Transverse colon (tissue), 4 donors: Measurements from ENCODE around the gene EHD3. TPM values are rescaled to one million over a fixed set of nuclear protein-coding genes. Genes with fewer than 3 reads are reported as not detected.

Source experiments
- DNase-seq: peaks from one replicate; pipeline ENCODE4 v3.0.0-alpha.2; 2019
- H3K27ac ChIP-seq, 4 donors: fragments of 200-600 bp; sonication (generic); 2 replicates each; pipeline ENCODE4 v1.5.1; 2016 to 2018; ENCODE audit warnings: inconsistent platforms in 4 of 4
- H3K27me3 ChIP-seq: fragments of 200-600 bp; sonication (generic); 2 replicates; pipeline ENCODE4 v1.5.1; 2017; ENCODE audit warnings: inconsistent platforms
- H3K36me3 ChIP-seq, 4 donors: fragments of 200-600 bp; sonication (generic); 2 replicates each; pipeline ENCODE4 v1.5.1; 2017 to 2019; ENCODE audit warnings: inconsistent platforms in 4 of 4
- H3K4me1 ChIP-seq, 4 donors: fragments of 200-600 bp; sonication (generic); 2 replicates each; pipeline ENCODE4 v1.5.1; 2017 to 2020; ENCODE audit warnings: inconsistent platforms in 4 of 4
- H3K4me3 ChIP-seq, 4 donors: fragments of 200-600 bp; sonication (generic); 1 replicate in 1 of 4; 2 replicates in 3 of 4; pipeline versions ENCODE4 v1.5.1 to v1.6.1; 2017 to 2019; ENCODE audit warnings: inconsistent platforms in 4 of 4
- H3K9me3 ChIP-seq, 2 donors: fragments of 200-600 bp; sonication (generic); 2 replicates each; pipeline ENCODE4 v1.5.1; 2017 to 2019; ENCODE audit warnings: inconsistent platforms in 2 of 2
- EP300 ChIP-seq: sonication (generic); formaldehyde crosslinking; IDR thresholded peaks from one replicate; pipeline ENCODE4 v1.6.1; 2017; ENCODE audit warnings: antibody characterized with exemption, low read depth
- POLR2A ChIP-seq: fragments of 450-650 bp; IDR thresholded peaks from one replicate; pipeline ENCODE4 v1.6.1; 2016; ENCODE audit warnings: antibody characterized with exemption, mild to moderate bottlenecking, moderate library complexity
- POLR2AphosphoS5 ChIP-seq, 3 donors: sonication (generic); formaldehyde crosslinking; IDR thresholded peaks; one replicate each; pipeline ENCODE4 v1.6.1; 2016; ENCODE audit warnings: antibody characterized with exemption in 3 of 3
- WGBS, 2 donors: methylation state at CpG; one replicate each; pipeline ENCODE4 v1.1.5; 2018; ENCODE audit warnings: low coverage in 1 of 2; 5-methylcytosine and 5-hydroxymethylcytosine counted together
- in situ Hi-C, 4 donors: fragments of 200-750 bp; cut with MboI; loops; one replicate each; pipeline versions ENCODE4 v1.15.0 to v1.15.1; 2017; ENCODE audit warnings: low sequenced_read_pairs in 3 of 4, low pct_ligation_motif_present in 1 of 4, low pct_unique_long_range_greater_than_20kb in 1 of 4
- intact Hi-C: fragments of 100-400 bp; cut with DNase I; formaldehyde crosslinking; loops from one replicate; pipeline ENCODE4 v1.15.1; 2023; ENCODE audit warnings: low total_unique reads
- total RNA-seq, 4 donors: library from RNA; depleted of rRNA; stranded (reverse); fragments of >200 nt; gene quantifications; one replicate each; pipeline ENCODE4 v1.1.0, GENCODE V29; 2016
- TF ChIP-seq, protein P1 (sequence below), 5 experiments: fragments of 200-600 bp in 3 of 5; fragments of 450-650 bp in 2 of 5; sonication (generic) in 3 of 5; IDR thresholded peaks; 1 replicate in 2 of 5; 2 replicates in 3 of 5; pipeline ENCODE4 v1.5.1; 2016 to 2017; ENCODE audit warnings: antibody characterized with exemption in 5 of 5, inconsistent platforms in 3 of 5, mild to moderate bottlenecking in 2 of 5, moderate library complexity in 1 of 5

EHD3 gene
- total RNA-seq, 4 donors from 2014 or later = 1.2 to 10.1 (median 3.6) TPM

- no peaks in the 10 kb centered on the region for H3K27me3 ChIP-seq
- no peak overlapping the region for H3K4me3 ChIP-seq
- DNase-seq = no peak
- no peaks in the 10 kb centered on the region for H3K4me1 ChIP-seq
- intact Hi-C loops = no loop called here
- no peaks in the 10 kb centered on the region for H3K9me3 ChIP-seq
- no peak overlapping the region for H3K27ac ChIP-seq
- H3K36me3 ChIP-seq = no peaks in the 10 kb centered on the region
- TF ChIP-seq POLR2AphosphoS5 (IDR thresholded peaks at IDR 0.05) (no peak), EP300 (no peak), POLR2A (no peak)
- TF ChIP-seq, protein P1, sequence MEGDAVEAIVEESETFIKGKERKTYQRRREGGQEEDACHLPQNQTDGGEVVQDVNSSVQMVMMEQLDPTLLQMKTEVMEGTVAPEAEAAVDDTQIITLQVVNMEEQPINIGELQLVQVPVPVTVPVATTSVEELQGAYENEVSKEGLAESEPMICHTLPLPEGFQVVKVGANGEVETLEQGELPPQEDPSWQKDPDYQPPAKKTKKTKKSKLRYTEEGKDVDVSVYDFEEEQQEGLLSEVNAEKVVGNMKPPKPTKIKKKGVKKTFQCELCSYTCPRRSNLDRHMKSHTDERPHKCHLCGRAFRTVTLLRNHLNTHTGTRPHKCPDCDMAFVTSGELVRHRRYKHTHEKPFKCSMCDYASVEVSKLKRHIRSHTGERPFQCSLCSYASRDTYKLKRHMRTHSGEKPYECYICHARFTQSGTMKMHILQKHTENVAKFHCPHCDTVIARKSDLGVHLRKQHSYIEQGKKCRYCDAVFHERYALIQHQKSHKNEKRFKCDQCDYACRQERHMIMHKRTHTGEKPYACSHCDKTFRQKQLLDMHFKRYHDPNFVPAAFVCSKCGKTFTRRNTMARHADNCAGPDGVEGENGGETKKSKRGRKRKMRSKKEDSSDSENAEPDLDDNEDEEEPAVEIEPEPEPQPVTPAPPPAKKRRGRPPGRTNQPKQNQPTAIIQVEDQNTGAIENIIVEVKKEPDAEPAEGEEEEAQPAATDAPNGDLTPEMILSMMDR (IDR thresholded peaks at IDR 0.05) = no peak
- 73 to 75% methylated on average over 1 of the region's 1 CpG for WGBS, 2 donors
- in situ Hi-C loops = no loop called here
Observed at GRCh38 chr2:31190188-31190587, 43.8 kb upstream of the EHD3 start.

GRCh38 chr2:31191931-31192330, 42.0 kb upstream of the EHD3 start:
- H3K4me1 ChIP-seq = no peaks in the 10 kb centered on the region
- TF ChIP-seq, protein P1 (IDR thresholded peaks at IDR 0.05) = no peak
- no peak for TF ChIP-seq POLR2AphosphoS5 (IDR thresholded peaks at IDR 0.05)
- TF ChIP-seq POLR2A = no peak
- no peak for TF ChIP-seq EP300
- H3K27me3 ChIP-seq = no peaks in the 10 kb centered on the region
- intact Hi-C loops = no loop called here
- in situ Hi-C loops = no loop called here
- no peak for DNase-seq
- H3K9me3 ChIP-seq = no peaks in the 10 kb centered on the region
- H3K36me3 ChIP-seq = no peaks in the 10 kb centered on the region
- H3K4me3 ChIP-seq = no peak overlapping the region
- no peak overlapping the region for H3K27ac ChIP-seq
- WGBS, 2 donors = 87 to 100% methylated on average over 1 to 11 of the region's 11 CpGs

DNA sequence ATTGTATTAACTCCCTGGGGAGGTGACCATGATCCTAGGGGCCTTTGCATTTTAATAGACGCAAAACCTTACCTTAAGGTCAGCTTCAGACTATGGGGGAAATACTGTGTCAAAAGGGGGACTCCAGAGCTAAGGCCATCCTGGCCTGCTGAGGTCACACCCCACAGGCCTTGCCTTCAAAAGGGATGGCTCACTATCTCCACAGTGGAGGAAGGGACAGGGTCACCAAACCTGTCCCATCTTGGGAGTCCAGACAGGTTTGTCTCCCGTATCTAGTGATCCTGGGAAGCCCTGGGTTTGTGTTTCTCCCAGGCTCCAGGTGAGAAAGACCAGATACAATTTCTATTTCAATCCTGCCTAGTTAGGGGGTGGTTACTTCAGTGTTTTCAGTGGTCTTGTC, 41.6 kb upstream of the EHD3 start:
- TF ChIP-seq POLR2A (no peak), POLR2AphosphoS5 (IDR thresholded peaks at IDR 0.05) (no peak)
- TF ChIP-seq, protein P1 (IDR thresholded peaks at IDR 0.05) = no peak
- Histone ChIP-seq H3K27ac (no peak overlapping the region), H3K9me3 (no peaks in the 10 kb centered on the region), H3K27me3 (no peaks in the 10 kb centered on the region), H3K36me3 (no peaks in the 10 kb centered on the region), H3K4me1 (no peaks in the 10 kb centered on the region), H3K4me3 (no peak overlapping the region)
- 79% methylated on average over 2 of the region's 2 CpGs; no CpG with 5 or more reads in 1 of the 2 donors for WGBS, 2 donors
- no peak for DNase-seq
- intact Hi-C loops (no loop called here), in situ Hi-C loops (no loop called here)

GRCh38 chr2:31192851-31193392, 41.0 kb upstream of the EHD3 start:
- Histone ChIP-seq H3K4me3 (no peak overlapping the region), H3K27ac (no peak overlapping the region), H3K9me3 (no peaks in the 10 kb centered on the region), H3K27me3 (no peaks in the 10 kb centered on the region), H3K4me1 (no peaks in the 10 kb centered on the region), H3K36me3 (no peaks in the 10 kb centered on the region)
- intact Hi-C loops (no loop called here), in situ Hi-C loops (no loop called here)
- no peak for DNase-seq
- TF ChIP-seq EP300 = no peak
- TF ChIP-seq POLR2A = no peak
- TF ChIP-seq POLR2AphosphoS5 (IDR thresholded peaks at IDR 0.05) = no peak
- TF ChIP-seq, protein P1 (IDR thresholded peaks at IDR 0.05) = no peak
- 40 to 90% methylated on average over 1 to 12 of the region's 12 CpGs for WGBS, 2 donors
